A549 (cell line): ENCODE measurements around the gene TMEM225B. TPM values are rescaled to one million over a fixed set of nuclear protein-coding genes. Genes with fewer than 3 reads are reported as not detected.

ENCODE experiments used
- ATAC-seq, 2 experiments: fragments of 200-7000 bp in 1 of 2; fragments of >200 bp in 1 of 2; cut with Nextera tagmentation in 1 of 2; cut with Tn5 transposase in 1 of 2; 3 replicates each; pipeline versions ENCODE4 v1.8.0 to v1.9.1; 2018 to 2020; ENCODE audit warnings: mild to moderate bottlenecking in 1 of 2, moderate library complexity in 1 of 2
- CTCF ChIA-PET: fragments of 300-600 bp; sonication (Branson Sonifier 250); formaldehyde crosslinking; extraction: SDS; loops from one replicate; lab custom pipeline; 2021; ENCODE audit warnings: antibody characterized with exemption, inconsistent platforms; lab: Yijun Ruan, JAX
- POLR2A ChIA-PET: fragments of 350-600 bp; formaldehyde crosslinking; extraction: SDS; loops from one replicate; lab custom pipeline; 2021; ENCODE audit warnings: antibody characterized with exemption, inconsistent platforms; lab: Yijun Ruan, JAX
- DNase-seq, 2 experiments: peaks; one replicate each; pipeline versions ENCODE4 v3.0.0 to v3.0.0-alpha.2; 2011 to 2016; ENCODE audit warnings: low read depth in 1 of 2, low spot score in 1 of 2
- FAIRE-seq: peaks from 2 replicates; lab custom pipeline; 2011; peaks lifted over from hg19 to GRCh38; lab: Jason Lieb, UNC
- H3K27ac ChIP-seq, 2 experiments: fragments of >200 bp; sonication (Bioruptor Twin); formaldehyde crosslinking; 3 replicates each; pipeline ENCODE4 v1.5.1; 2016 to 2017
- H3K4me1 ChIP-seq: fragments of >200 bp; sonication (Bioruptor Twin); formaldehyde crosslinking; 3 replicates; pipeline ENCODE4 v1.6.1; 2016
- H3K4me2 ChIP-seq: fragments of >200 bp; sonication (Bioruptor Twin); formaldehyde crosslinking; 3 replicates; pipeline ENCODE4 v1.6.1; 2016
- H3K4me3 ChIP-seq: fragments of >200 bp; sonication (Bioruptor Twin); formaldehyde crosslinking; 3 replicates; pipeline ENCODE4 v1.5.1; 2016
- H3K9me3 ChIP-seq: fragments of >200 bp; sonication (Bioruptor Twin); formaldehyde crosslinking; 3 replicates; pipeline ENCODE4 v1.6.1; 2016
- CHD4 ChIP-seq: fragments of 200-600 bp; sonication (generic); IDR thresholded peaks from 2 replicates; pipeline ENCODE4 v1.6.1; 2016; ENCODE audit warnings: antibody characterized with exemption, mild to moderate bottlenecking, borderline replicate concordance
- FOSL2 ChIP-seq, 2 experiments: fragments of 450-650 bp in 1 of 2; fragments of >200 bp in 1 of 2; sonication (Bioruptor Twin) in 1 of 2; formaldehyde crosslinking; IDR thresholded peaks; 2 replicates each; pipeline versions ENCODE4 v1.5.0 to v1.6.1; 2016 to 2020; ENCODE audit warnings: mild to moderate bottlenecking in 1 of 2, moderate library complexity in 1 of 2
- FOXS1 ChIP-seq: fragments of 250-450 bp; sonication (Bioruptor Pico); IDR thresholded peaks from 2 replicates; pipeline ENCODE4 v1.5.0; 2020; ENCODE audit warnings: mild to moderate bottlenecking, moderate library complexity
- HOXA7 ChIP-seq: fragments of 250-450 bp; sonication (Bioruptor Pico); IDR thresholded peaks from 2 replicates; pipeline ENCODE4 v1.5.0; 2020; ENCODE audit warnings: mild to moderate bottlenecking, moderate library complexity
- HOXB13 ChIP-seq: fragments of 250-450 bp; sonication (Bioruptor Pico); IDR thresholded peaks from 2 replicates; pipeline ENCODE4 v1.5.0; 2020; ENCODE audit warnings: low read depth, mild to moderate bottlenecking, moderate library complexity
- JUNB ChIP-seq: fragments of >200 bp; sonication (Bioruptor Twin); formaldehyde crosslinking; IDR thresholded peaks from 2 replicates; pipeline ENCODE4 v1.6.1; 2016
- KDM1A ChIP-seq: fragments of 200-600 bp; sonication (generic); IDR thresholded peaks from 2 replicates; pipeline ENCODE4 v1.6.1; 2016; ENCODE audit warnings: low read depth, mild to moderate bottlenecking
- MAZ ChIP-seq: fragments of 150-350 bp; IDR thresholded peaks from 2 replicates; pipeline ENCODE4 v1.6.1; 2014; ENCODE audit warnings: antibody characterized with exemption, low read depth, low read length, borderline replicate concordance
- NFE2L2 ChIP-seq: fragments of 150-350 bp; conservative IDR thresholded peaks from 2 replicates; pipeline ENCODE4 v1.6.1; 2014; ENCODE audit warnings: low read length
- PHF8 ChIP-seq: fragments of 200-600 bp; sonication (generic); IDR thresholded peaks from 2 replicates; pipeline ENCODE4 v1.6.1; 2016; ENCODE audit warnings: low read depth, mild to moderate bottlenecking, antibody characterized with exemption, moderate library complexity, borderline replicate concordance
- POLR2A ChIP-seq: IDR thresholded peaks from 2 replicates; pipeline ENCODE4 v1.6.1; 2012; ENCODE audit warnings: mild to moderate bottlenecking, low read length
- POLR2AphosphoS2 ChIP-seq: conservative IDR thresholded peaks from 2 replicates; pipeline ENCODE4 v1.6.1; 2012; ENCODE audit warnings: low read length, improper control_type of control experiment, inconsistent platforms
- RFX5 ChIP-seq: fragments of 450-650 bp; IDR thresholded peaks from 2 replicates; pipeline ENCODE4 v1.7.1; 2014; ENCODE audit warnings: antibody characterized with exemption, mild to moderate bottlenecking, moderate library complexity
- TFCP2L1 ChIP-seq: fragments of 250-450 bp; sonication (Bioruptor Pico); IDR thresholded peaks from 2 replicates; pipeline ENCODE4 v1.5.0; 2021; ENCODE audit warnings: mild to moderate bottlenecking
- ZFP36 ChIP-seq: fragments of 450-650 bp; IDR thresholded peaks from 2 replicates; pipeline ENCODE4 v1.6.1; 2014; ENCODE audit warnings: borderline replicate concordance; ENCODE audit not compliant: partially characterized antibody
- WGBS: methylation state at CpG from one replicate; pipeline ENCODE4 v1.1.6; 2017; ENCODE audit errors: missing lambda C conversion rate; 5-methylcytosine and 5-hydroxymethylcytosine counted together
- polyA plus RNA-seq, 4 experiments: library from polyadenylated mRNA; depleted of rRNA in 3 of 4; stranded (reverse); fragments of >200 nt; fragmentation: RNase III in 1 of 4; extraction: RNeasy Plus Mini Kit Qiagen cat#74134 plus additional on column Dnase treatment in 1 of 4; gene quantifications; 2 replicates in 3 of 4; 3 replicates in 1 of 4; pipeline ENCODE4 v1.2.3, GENCODE V29; 2011 to 2017
- TF ChIP-seq, protein P1 (sequence below): fragments of >200 bp; sonication (Bioruptor Twin); formaldehyde crosslinking; IDR thresholded peaks from 3 replicates; pipeline ENCODE4 v1.6.1; 2016
- TF ChIP-seq, protein P2 (sequence below): fragments of >200 bp; sonication (Bioruptor Twin); formaldehyde crosslinking; IDR thresholded peaks from 2 replicates; pipeline ENCODE4 v1.6.1; 2016
- TF ChIP-seq, protein P3 (sequence below): fragments of 150-350 bp; IDR thresholded peaks from 2 replicates; pipeline ENCODE4 v1.6.1; 2014; ENCODE audit warnings: low read depth, mild to moderate bottlenecking, low read length
- TF ChIP-seq, protein P4 (sequence below): fragments of 200-600 bp; sonication (generic); IDR thresholded peaks from 2 replicates; pipeline ENCODE4 v1.6.1; 2016; ENCODE audit warnings: antibody characterized with exemption, mild to moderate bottlenecking, moderate library complexity

TMEM225B gene
- polyA plus RNA-seq, 2 of the 4 experiments (the other 2 are of a cell fraction) = 0.59 to 5.4 TPM

DNA sequence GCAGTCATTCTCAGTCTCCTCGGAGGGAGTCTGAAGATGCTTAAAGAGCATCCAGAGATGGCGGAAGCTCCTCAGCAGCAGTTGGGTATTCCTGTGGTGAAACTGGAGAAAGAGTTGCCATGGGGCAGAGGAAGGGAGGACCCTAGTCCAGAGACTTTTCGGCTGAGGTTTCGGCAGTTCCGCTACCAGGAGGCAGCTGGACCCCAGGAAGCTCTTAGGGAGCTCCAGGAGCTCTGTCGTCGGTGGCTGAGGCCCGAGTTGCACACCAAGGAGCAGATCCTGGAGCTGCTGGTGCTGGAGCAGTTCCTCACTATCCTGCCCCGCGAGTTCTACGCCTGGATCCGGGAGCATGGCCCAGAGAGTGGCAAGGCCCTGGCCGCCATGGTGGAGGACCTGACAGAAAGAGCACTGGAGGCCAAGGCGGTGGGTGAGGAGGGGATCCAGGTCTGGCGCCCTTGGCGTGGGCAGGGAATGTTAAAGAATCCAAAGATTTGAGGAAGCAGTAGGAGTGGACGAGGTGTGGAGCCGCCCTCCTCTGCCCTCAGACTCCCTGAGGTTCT, 21.6 kb downstream of the TMEM225B start:
- ATAC-seq (no peak), FAIRE-seq (no peak), DNase-seq (no peak)
- Histone ChIP-seq H3K4me2 (no peak overlapping the region), H3K4me3 (no peak overlapping the region), H3K4me1 (peaks cover 20% of the 10 kb centered on the region), H3K9me3 (no peaks in the 10 kb centered on the region), H3K27ac (no peak overlapping the region)
- TF ChIP-seq, protein P1, sequence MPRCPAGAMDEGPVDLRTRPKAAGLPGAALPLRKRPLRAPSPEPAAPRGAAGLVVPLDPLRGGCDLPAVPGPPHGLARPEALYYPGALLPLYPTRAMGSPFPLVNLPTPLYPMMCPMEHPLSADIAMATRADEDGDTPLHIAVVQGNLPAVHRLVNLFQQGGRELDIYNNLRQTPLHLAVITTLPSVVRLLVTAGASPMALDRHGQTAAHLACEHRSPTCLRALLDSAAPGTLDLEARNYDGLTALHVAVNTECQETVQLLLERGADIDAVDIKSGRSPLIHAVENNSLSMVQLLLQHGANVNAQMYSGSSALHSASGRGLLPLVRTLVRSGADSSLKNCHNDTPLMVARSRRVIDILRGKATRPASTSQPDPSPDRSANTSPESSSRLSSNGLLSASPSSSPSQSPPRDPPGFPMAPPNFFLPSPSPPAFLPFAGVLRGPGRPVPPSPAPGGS = no peak
- no peak for TF ChIP-seq RFX5
- 97% methylated on average over 18 of the region's 18 CpGs for WGBS
- ChIA-PET POLR2A (interaction anchor here (1.4 kb wide), 1 partner anchor 300 kb away, joined by 3 read pairs; the partner anchor contains the start of gene TRIM4), CTCF (no interaction called here)

DNA sequence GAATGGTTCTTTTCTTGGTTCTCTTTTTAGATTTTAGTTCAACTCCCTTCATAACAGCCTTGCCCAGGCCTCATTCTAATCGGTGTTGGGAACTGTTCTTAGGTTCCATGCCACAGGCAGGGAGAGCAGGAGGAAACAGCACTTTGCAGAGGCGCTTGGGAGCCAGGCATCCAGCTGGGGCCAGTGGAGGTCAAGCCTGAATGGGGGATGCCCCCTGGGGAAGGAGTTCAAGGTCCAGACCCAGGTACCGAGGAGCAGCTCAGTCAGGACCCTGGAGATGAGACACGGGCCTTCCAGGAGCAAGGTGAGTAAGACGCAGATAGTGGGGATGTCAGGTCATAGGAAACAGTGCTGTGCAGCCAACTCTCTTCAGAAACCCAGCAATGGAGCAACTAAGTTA, 23.2 kb downstream of the TMEM225B start:
- no peak for DNase-seq
- ATAC-seq = no peak
- no peak overlapping the region for H3K4me3 ChIP-seq
- H3K4me2 ChIP-seq = no peak overlapping the region
- CTCF ChIA-PET = interaction anchor here (0.6 to 1.5 kb wide), 3 partner anchors 10 to 1521 kb away, joined by 3 to 4 read pairs (median 3); no protein-coding TSS in a partner anchor
- 94% methylated on average over 5 of the region's 5 CpGs for WGBS
- POLR2A ChIA-PET = no interaction called here
- peaks cover 16% of the 10 kb centered on the region for H3K4me1 ChIP-seq
- H3K27ac ChIP-seq = no peak overlapping the region
- TF ChIP-seq CHD4 = no peak
- TF ChIP-seq RFX5 = no peak
- TF ChIP-seq, protein P2, sequence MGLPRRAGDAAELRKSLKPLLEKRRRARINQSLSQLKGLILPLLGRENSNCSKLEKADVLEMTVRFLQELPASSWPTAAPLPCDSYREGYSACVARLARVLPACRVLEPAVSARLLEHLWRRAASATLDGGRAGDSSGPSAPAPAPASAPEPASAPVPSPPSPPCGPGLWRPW = no peak
- TF ChIP-seq, protein P3, sequence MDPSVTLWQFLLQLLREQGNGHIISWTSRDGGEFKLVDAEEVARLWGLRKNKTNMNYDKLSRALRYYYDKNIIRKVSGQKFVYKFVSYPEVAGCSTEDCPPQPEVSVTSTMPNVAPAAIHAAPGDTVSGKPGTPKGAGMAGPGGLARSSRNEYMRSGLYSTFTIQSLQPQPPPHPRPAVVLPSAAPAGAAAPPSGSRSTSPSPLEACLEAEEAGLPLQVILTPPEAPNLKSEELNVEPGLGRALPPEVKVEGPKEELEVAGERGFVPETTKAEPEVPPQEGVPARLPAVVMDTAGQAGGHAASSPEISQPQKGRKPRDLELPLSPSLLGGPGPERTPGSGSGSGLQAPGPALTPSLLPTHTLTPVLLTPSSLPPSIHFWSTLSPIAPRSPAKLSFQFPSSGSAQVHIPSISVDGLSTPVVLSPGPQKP = no peak
- TF ChIP-seq KDM1A = no peak
- TF ChIP-seq, protein P1 = no peak
- TF ChIP-seq NFE2L2 = no peak
- no peak for TF ChIP-seq POLR2AphosphoS2
- TF ChIP-seq POLR2A = no peak
- no peak for TF ChIP-seq JUNB
- TF ChIP-seq, protein P4, sequence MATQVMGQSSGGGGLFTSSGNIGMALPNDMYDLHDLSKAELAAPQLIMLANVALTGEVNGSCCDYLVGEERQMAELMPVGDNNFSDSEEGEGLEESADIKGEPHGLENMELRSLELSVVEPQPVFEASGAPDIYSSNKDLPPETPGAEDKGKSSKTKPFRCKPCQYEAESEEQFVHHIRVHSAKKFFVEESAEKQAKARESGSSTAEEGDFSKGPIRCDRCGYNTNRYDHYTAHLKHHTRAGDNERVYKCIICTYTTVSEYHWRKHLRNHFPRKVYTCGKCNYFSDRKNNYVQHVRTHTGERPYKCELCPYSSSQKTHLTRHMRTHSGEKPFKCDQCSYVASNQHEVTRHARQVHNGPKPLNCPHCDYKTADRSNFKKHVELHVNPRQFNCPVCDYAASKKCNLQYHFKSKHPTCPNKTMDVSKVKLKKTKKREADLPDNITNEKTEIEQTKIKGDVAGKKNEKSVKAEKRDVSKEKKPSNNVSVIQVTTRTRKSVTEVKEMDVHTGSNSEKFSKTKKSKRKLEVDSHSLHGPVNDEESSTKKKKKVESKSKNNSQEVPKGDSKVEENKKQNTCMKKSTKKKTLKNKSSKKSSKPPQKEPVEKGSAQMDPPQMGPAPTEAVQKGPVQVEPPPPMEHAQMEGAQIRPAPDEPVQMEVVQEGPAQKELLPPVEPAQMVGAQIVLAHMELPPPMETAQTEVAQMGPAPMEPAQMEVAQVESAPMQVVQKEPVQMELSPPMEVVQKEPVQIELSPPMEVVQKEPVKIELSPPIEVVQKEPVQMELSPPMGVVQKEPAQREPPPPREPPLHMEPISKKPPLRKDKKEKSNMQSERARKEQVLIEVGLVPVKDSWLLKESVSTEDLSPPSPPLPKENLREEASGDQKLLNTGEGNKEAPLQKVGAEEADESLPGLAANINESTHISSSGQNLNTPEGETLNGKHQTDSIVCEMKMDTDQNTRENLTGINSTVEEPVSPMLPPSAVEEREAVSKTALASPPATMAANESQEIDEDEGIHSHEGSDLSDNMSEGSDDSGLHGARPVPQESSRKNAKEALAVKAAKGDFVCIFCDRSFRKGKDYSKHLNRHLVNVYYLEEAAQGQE = no peak
- no peak for TF ChIP-seq HOXB13 (CRISPR knock-in tag)
- TF ChIP-seq HOXA7 = no peak
- TF ChIP-seq TFCP2L1 = no peak
- no peak for TF ChIP-seq PHF8
- TF ChIP-seq FOSL2 (IDR thresholded peaks at IDR 0.05) = no peak
- TF ChIP-seq FOSL2 (CRISPR knock-in tag; IDR thresholded peaks at IDR 0.05) = no peak
- no peak for TF ChIP-seq FOXS1 (CRISPR knock-in tag)
- no peak for TF ChIP-seq ZFP36
- no peak for TF ChIP-seq MAZ
- no peak for FAIRE-seq
- H3K9me3 ChIP-seq = no peaks in the 10 kb centered on the region
